Muscle of back (tissue), 11 donors: Measurements from ENCODE around the gene PTPDC1. TPM values are rescaled to one million over a fixed set of nuclear protein-coding genes. Genes with fewer than 3 reads are reported as not detected.
A peak's percentile ranks its signal among the peaks of the same experiment; 100 is the strongest.
"Not testable (repeated sequence)": the region's sequence is repeated elsewhere in the genome, so short reads cannot be mapped to it uniquely, and the experiment has no call there.

Experiments used
- DNase-seq, 3 donors: peaks; one replicate each; pipeline versions ENCODE4 v3.0.0 to v3.0.0-alpha.2; 2013
- polyA plus RNA-seq, 10 donors: library from polyadenylated mRNA; unstranded; fragments of 120-200 nt; gene quantifications; one replicate each; pipeline ENCODE4 v1.2.1, GENCODE V29; 2013; ENCODE audit not compliant: insufficient read length in 10 of 10

The PTPDC1 gene
- polyA plus RNA-seq, 10 donors: 5.0 to 11.1 (median 8.3) TPM

DNA sequence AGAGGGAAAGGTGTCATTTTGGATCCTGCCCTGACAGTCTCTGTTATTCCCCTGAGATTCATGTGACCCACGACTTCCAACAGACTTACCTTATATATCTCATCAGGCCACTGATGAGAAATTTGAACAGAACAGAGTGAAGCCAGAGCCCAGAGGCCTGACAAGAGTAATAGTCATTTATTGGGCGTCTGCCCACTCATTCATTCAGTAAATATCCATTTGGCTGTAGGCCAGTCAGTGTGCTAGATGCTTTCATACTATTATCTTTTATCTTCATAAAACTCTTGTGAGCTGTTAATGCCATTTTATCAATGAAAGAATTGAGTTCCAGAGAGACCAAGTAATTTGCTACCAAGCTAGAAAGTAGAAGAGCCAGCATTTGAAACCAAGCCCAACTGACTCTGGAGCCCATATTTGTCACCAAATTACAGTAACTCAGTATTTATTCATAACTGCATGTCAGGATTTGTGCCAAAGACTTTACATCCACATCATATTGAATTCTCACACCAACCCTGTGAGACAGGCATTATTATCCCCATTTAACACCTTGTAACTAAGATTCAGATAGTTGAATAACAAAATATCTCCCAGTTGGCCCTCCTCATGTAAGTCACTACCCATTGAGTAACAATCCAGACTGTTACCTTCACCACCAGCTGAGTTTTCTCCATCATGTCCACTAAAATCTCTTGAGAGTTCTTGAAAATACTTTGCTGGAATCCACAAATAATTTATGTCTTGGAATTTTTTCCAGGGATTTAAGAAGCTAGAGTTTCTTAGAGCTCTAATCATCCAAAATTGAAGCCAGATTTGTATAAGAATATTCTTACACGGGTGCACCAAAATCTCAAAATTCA is 2.5 kb downstream of the PTPDC1 start:
- DNase-seq: peak in 2 of 3 donors; percentile 20 to 46

DNA sequence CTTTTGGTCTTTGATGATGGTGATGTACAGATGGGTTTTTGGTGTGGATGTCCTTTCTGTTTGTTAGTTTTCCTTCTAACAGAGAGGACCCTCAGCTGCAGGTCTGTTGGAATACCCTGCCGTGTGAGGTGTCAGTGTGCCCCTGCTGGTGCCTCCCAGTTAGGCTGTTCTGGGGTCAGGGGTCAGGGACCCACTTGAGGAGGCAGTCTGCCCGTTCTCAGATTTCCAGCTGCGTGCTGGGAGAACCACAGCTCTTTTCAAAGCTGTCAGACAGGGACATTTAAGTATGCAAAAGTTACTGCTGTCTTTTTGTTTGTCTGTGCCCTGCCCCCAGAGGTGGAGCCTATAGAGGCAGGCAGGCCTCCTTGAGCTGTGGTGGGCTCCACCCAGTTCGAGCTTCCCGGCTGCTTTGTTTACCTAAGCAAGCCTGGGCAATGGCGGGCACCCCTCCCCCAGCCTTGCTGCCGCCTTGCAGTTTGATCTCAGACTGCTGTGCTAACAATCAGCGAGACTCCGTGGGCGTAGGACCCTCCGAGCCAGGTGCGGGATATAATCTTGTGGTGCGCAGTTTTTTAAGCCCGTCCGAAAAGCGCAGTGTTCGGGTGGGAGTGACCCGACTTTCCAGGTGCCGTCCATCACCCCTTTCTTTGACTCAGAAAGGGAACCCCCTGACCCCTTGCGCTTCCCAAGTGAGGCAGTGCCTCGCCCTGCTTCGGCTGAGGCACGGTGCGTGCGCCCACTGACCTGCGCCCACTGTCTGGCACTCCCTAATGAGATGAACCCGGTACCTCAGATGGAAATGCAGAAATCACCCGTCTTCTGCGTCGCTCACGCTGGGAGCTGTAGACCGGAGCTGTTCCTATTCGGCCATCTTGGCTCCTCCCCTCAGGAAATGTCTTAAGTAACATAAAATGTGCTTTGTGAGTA is 10.2 kb downstream of the PTPDC1 start:
- DNase-seq: not testable (repeated sequence)

DNA sequence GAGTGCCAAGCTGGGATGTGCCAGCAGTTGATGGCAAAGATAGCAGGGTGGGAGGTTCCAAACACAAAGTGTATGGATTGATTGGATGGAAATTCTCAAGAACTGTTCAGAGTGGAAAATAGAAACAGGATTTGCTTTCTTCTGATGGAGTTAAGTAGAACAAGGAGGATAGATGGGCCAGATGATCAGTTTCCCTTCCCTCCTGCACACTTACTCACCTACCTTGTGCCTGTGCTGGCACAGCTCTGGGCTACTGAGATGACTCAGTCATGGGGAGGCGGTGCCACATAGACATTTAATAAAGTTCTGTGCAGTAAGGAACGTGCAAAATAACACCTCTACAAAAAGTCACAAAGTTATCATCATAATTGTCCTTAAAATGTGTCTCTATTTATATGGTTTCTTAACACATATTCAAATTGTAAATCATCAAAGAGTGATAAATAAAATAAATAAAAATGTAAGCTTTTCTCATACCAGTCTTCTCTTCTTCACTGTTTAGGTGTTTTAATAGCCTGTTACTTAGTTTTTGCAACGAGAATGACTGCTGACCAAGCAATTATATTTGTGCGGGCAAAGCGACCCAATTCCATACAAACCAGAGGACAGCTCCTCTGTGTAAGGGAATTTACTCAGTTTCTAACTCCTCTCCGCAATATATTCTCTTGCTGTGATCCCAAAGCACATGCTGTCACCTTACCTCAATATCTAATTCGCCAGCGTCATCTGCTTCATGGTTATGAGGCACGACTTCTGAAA is 12.7 kb downstream of the PTPDC1 start:
- no peak for DNase-seq

DNA sequence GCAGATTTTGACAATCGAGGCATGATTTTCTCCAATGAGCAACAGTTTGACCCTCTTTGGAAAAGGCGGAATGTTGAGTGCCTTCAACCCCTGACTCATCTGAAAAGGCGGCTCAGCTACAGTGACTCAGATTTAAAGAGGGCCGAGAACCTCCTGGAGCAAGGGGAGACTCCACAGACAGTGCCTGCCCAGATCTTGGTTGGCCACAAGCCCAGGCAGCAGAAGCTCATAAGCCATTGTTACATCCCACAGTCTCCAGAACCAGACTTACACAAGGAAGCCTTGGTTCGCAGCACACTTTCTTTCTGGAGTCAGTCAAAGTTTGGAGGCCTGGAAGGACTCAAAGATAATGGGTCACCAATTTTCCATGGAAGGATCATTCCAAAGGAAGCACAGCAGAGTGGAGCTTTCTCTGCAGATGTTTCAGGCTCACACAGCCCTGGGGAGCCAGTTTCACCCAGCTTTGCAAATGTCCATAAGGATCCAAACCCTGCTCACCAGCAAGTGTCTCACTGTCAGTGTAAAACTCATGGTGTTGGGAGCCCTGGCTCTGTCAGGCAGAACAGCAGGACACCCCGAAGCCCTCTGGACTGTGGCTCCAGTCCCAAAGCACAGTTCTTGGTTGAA is 13.6 kb downstream of the PTPDC1 start:
- DNase-seq: peak in 1 of 3 donors; percentile 70

DNA sequence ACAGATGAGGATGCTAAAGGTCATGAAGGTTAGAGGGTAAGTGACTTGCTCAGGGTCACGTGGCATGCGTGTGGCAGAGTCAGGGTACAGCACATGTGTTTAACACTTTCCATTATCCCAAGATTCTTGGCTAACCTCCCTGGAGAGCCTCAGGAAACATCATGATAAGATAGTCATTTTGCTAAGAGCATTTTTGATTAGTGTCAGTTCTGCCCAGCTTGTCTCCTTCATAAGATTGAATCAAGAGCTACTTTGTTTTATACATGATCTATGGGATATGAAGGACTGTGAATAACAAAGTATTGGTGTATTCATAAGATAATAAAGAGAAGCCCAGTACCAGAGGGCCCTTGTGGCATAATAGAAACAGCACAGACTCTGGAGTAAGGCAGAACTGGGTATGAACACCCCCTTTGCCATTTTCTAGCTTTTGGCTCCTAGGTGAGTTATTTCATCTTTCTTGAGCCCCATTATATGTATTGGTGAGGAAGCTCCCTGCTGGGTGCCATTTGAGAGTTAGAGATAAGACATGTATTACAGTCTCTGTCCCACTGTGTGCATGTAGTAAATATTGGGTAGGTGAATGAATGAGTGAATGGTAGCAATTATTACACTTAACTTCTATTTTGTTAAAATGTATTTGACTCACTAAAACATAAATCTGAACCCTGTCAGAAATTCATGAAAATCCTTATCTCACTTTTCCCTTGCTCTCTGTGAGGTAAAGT is 16.1 kb downstream of the PTPDC1 start:
- no peak for DNase-seq

DNA sequence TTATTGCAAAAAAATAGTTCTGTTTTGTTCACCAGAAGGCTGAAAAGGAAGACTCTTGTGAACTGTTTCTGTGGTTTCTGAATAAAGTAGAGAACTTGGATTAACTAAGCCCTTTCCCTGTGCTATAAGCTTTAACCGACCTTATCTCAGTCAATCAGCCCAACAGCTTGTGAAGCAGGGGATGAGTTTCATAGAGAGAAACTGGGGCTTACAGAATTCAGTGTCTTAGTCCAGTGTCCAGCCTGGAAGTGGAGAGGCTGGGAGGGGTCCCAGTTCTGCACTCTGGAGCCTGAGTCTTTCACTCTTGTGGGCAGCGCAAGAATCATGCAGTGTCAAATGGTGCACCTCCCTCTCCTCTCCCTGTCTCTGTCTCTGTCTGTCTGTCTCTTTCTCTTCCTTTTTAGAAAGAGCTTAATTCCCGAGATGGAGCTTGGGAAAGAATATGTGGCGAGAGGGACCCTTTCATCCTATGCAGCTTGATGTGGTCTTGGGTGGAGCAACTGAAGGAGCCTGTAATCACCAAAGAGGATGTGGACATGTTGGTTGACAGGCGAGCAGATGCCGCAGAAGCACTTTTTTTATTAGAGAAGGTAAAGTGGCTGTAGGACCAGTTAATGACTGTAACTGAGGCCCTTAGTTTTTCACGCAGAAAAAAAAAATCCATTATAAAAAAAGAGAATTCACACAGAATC is 17.0 kb downstream of the PTPDC1 start:
- no peak for DNase-seq

DNA sequence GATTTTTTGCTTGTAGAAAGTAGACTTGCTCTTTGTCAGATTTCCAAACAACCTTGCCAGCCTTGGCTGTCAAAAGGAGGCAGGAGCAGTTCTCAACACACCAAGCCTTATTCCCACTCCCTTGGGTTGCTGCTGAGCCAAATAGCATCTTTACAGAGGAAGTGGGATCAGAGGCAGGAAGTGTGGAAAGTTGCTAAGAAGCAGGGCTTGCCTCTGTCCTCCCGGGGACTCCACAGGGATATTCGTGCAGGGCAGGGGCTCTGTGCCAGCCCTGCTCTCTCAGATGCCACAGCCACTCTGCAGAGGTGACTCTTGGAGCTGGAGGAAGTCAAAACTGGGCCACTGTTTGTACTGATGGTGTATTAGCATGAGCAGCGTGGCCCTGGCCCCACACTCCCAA is 24.3 kb downstream of the PTPDC1 start:
- peak in 2 of 3 donors; percentile 35 to 58 for DNase-seq

DNA sequence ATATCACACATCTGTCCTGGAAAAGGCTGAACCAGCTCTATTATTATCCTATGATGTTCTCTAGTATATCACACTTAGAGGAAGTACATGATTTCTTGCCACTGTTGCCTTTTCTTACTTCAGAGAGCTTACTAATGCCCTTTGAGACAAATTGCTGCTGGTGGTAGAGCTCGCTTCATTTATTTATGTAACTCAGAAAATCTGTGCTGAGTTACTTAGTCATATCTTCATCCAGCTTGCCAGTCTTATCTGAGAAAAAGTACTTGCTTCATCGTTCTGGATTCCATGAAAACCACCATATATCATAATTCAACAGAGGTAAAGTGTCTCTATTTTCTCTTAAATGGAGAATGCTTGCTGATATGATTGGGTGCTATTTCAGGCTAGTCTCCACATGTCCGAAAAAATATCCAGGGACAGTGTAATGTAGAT is 26.6 kb downstream of the PTPDC1 start:
- DNase-seq: no peak

DNA sequence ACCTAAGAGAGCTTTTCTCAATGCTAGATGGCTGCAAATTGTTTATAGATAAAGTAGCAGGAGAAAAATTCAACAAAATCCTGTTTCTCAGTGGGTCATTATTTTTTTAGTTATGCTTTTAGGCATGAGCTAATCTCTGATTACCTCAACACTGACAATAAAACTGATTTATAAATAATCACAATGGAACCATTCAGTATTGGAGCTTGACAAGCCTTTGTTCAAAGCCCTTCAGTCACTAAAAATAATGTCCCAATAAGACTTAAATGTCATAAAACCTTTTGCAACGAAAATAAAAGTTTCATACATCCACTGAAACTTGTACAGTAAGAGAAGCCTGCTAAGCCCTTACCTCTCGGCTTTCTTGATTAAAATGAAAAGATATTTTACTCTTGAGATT is 27.2 kb downstream of the PTPDC1 start:
- DNase-seq: no peak

DNA sequence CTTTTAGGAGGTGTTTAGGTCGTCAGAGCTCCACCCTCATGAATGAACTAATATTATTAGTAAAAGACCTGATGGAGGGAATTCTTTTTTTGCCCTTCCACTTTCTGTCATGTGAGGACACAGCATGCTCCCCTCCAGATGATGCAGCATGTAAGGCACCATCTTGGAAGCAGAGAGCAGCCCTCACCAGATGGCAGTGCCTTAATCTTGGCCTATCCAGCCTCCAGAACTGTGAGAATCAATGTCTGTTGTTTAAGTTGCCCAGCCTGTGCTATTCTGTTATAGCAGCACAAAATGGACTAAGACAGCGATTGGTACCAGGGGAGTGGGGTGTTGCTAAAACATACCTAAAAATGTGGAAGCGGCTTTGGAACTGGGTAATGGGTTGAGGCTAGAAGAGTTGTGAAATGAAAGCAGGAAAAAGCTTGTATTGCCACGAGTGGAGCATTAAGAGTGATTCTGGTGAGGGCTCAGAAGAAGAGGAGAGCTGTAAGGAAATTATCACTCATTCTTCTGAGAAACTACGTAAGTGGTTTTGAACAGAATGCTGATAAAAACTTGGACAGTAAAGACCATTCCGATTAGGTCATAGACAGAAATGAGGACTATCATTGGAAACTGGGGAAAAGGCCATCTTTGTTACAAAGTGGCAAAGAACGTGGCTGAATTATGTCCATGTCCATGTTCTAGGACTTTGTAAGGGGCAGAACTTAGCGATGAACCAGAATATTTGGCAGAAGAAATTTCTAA is 28.6 kb downstream of the PTPDC1 start:
- DNase-seq: no peak

DNA sequence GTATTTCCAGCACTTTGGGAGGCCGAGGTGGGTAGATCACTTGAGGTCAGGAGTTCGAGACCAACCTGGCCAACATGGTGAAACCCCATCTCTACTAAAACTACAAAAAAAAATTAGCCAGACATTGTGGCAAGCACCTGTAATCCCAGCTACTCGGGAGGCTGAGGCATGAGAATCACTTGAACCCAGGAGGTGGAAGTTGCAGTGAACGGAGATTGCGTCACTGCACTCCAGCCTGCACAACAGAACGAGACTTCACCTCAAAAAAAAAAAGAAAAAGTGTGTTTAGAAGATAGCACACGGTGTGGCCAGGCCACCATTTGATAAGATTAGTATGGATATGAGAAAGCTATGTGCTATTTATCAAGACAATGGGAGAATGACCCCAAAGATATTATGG is 35.8 kb downstream of the PTPDC1 start:
- not testable (repeated sequence) for DNase-seq

DNA sequence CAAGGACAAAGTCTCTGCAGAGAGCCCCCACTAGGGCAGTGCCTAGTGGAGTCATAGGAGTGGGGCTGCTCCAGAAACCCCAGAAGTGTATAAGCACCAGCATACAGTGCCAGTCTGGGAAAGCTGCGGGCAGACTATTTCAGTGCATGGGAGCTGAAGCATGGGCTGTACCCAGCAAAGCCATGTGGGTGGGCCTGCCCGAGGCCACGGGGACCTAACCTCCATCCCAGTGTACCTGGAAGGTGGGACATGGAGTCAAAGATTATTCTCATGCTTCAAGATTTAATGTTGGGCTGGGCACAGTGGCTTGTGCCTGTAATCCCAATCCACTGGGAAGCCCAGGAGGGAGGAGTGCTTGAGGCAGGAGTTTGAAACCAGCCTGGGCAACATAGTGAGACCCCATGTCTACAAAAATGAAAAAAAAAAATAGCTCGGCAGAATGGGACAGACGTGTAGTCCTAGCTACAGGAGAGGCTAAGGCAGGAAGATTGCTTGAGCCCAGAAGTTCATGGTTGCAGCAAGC is 36.7 kb downstream of the PTPDC1 start:
- DNase-seq: no peak

DNA sequence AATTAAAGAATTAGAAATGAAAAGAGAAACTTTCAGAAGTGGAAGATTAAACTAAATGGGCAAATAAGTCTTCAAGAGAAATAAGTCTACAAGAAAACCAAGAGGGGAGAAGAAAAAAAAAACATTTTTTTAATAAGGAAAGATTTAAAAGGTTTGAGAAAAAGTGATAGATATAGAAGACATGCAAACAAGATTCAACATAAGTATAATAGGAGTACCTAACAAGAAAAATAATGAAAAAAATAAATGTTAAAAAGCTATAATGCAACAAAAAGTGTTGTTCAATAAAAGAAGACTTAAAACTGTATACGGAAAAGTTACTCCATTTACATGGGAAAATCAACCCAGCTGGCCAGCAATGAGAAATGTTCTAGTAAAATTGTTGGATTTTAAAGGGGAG is 42.6 kb downstream of the PTPDC1 start:
- no peak for DNase-seq

DNA sequence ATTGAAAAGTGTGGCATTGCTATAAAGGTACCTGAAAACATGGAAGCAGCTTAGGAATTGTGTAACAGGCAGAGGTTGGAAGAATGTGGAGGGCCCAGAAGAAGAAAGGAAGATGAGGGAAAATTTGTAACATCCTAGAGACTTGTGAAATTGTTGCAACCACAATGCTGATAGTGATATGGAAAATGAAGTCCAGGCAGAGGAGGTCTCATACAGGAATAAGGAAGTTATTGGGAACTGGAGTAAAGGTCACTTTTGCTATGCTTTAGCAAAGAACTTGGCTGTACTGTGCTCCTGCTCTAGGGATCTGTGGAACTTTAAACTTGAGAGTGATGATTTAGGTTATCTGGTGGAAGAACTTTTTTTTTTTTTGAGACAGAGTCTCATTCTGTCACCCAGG is 43.5 kb downstream of the PTPDC1 start:
- DNase-seq: no peak

DNA sequence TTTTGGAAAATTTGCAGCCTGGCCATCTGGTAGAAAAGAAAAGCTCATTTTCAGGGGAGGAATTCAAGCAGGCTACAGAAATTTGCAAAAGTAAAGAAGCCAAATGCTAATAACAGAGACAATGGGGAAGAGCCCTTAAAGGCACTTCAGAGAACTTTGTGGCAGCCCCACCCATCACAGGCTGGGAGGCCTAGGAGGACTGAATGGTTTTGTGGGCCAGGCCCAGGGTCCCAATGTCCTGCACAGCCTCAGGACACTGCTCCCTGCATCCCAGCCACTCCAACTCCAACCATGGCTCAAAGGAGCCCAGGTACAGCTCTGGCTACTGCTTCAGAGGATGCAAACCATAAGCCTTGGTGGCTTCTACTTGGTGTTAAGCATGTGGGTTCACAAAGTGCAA is 44.3 kb downstream of the PTPDC1 start:
- DNase-seq: no peak

DNA sequence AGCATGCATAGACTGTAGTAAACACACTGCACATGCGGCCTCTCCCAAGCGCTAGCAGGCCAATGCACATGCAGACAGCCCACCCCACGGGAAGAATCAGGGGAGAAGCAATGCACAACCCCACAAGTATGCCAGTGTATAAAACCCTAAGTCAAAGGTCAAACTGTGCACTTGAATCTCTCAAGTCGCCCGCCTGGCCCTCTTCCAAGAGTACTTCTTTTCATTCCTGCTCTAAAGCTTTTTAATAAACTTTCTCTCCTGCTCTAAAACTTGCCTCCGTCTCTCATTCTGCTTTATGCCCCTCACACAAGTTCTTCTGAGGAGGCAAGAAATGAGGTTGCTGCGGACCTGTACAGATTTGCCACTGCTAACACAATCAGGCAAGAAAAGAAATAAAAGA is 50.4 kb downstream of the PTPDC1 start:
- no peak for DNase-seq

DNA sequence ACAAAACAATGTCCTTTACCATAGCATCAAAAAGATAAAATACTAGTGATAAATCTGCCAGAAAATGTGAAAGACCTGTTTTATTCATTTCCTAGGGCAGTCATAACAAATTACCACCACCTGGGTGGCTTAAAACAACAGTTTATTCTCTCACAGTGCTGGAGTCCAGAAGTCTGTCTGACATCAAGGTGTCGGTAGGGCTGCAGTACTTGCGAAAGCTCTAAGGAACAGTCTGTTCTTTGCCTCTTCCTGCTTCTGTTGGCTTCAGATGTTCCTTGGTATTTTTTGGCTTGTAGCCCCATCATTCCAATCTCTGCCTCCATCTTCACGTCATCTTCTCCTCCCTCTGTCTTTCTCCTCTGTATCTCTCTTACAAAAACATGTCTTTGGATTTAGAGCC is 51.0 kb downstream of the PTPDC1 start:
- peak in 1 of 3 donors; percentile 32 for DNase-seq

DNA sequence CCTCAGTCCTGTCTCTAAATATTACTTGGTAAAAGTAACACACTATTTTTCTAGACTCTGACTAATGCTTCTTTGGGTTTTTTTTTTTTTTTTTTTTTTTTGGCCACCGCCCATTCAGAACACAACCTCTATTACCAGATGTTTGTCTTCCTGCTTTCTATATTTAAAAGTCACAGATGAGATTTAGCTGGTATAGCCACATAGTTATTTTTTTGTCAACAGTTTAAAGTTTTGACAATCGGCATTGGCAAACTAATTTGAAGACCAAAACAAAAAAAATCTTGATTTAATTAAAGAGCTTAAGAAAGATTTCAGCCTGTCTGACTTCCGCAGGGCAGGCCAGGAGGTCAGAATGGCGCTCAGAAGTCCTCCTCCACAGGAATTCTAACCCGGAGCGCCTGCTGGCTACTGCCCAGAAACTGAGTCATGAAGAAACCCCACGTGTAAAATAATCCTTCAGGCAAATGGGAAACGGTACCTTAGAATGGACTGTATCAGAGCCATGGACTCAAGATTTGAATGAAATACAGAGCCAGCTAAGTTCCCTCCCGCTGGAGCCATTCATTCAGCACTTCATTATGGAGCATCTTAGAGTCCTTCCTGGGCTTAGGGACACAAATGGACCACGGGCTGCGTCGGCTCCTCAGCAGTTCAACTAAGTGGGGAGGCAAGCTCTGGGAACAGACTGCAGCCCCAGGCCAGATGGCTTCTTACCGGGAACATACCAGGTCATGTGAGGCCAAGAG is 55.6 kb downstream of the PTPDC1 start:
- peak; percentile 89 to 94 (median 94) for DNase-seq
